Mesendoderm (in vitro differentiated cells): ENCODE results near the gene NIPA2.

Source experiments
- DNase-seq: peaks from one replicate; pipeline ENCODE4 v3.0.0; 2013
- H2AK5ac ChIP-seq: 2 replicates; pipeline ENCODE4 v1.6.1; 2013; ENCODE audit warnings: low read length, inconsistent platforms
- H2BK120ac ChIP-seq: 2 replicates; pipeline ENCODE4 v1.6.1; 2013; ENCODE audit warnings: low read depth, mild to moderate bottlenecking, low read length, moderate library complexity, mixed read lengths
- H2BK15ac ChIP-seq: replicated peaks from 2 replicates; pipeline ENCODE4 v1.6.1; 2013; ENCODE audit warnings: low read depth, mild to moderate bottlenecking, moderate library complexity
- H2BK5ac ChIP-seq: 2 replicates; pipeline ENCODE4 v1.6.1; 2013; ENCODE audit warnings: low read length, inconsistent platforms
- H3K18ac ChIP-seq: 2 replicates; pipeline ENCODE4 v1.6.1; 2013; ENCODE audit warnings: mild to moderate bottlenecking, low read length, mixed read lengths
- H3K23ac ChIP-seq: one replicate; pipeline ENCODE4 v1.6.1; 2013; ENCODE audit warnings: low read length
- H3K27ac ChIP-seq: 2 replicates; pipeline ENCODE4 v1.5.1; 2013; ENCODE audit warnings: low read depth, mild to moderate bottlenecking, inconsistent platforms, low read length, moderate library complexity
- H3K27me3 ChIP-seq: 2 replicates; pipeline ENCODE4 v1.6.1; 2013; ENCODE audit warnings: low read length, control low read depth, mild to moderate bottlenecking, inconsistent platforms; ENCODE audit not compliant: insufficient read depth, poor library complexity
- H3K36me3 ChIP-seq: 2 replicates; pipeline ENCODE4 v1.6.1; 2013; ENCODE audit warnings: low read length, inconsistent platforms; ENCODE audit not compliant: control insufficient read depth, insufficient read depth
- H3K4ac ChIP-seq: one replicate; pipeline ENCODE4 v1.6.1; 2013; ENCODE audit warnings: low read depth, mild to moderate bottlenecking, low read length, moderate library complexity
- H3K4me1 ChIP-seq: 2 replicates; pipeline ENCODE4 v1.6.1; 2013; ENCODE audit warnings: low read depth, low read length, inconsistent platforms; ENCODE audit not compliant: control insufficient read depth
- H3K4me2 ChIP-seq: 2 replicates; pipeline ENCODE4 v1.6.1; 2013; ENCODE audit warnings: low read length
- H3K4me3 ChIP-seq: 2 replicates; pipeline ENCODE4 v1.5.1; 2013; ENCODE audit warnings: mild to moderate bottlenecking, low read length
- H3K56ac ChIP-seq: one replicate; pipeline ENCODE4 v1.6.1; 2013; ENCODE audit warnings: low read length
- H3K79me1 ChIP-seq: 2 replicates; pipeline ENCODE4 v1.6.1; 2013; ENCODE audit warnings: low read length, inconsistent platforms
- H3K79me2 ChIP-seq: 2 replicates; pipeline ENCODE4 v1.6.1; 2013; ENCODE audit warnings: mild to moderate bottlenecking, low read length; ENCODE audit not compliant: control insufficient read depth, insufficient read depth
- H3K9ac ChIP-seq: 2 replicates; pipeline ENCODE4 v1.6.1; 2013; ENCODE audit warnings: low read length, inconsistent platforms
- H4K5ac ChIP-seq: one replicate; pipeline ENCODE4 v1.6.1; 2013; ENCODE audit warnings: low read length
- H4K8ac ChIP-seq: one replicate; pipeline ENCODE4 v1.6.1; 2013; ENCODE audit warnings: low read depth, mild to moderate bottlenecking, control low read depth, low read length, moderate library complexity
- WGBS: extraction: QIAGEN DNeasy Blood & Tissue Kit; methylation state at CpG from one replicate; pipeline ENCODE4 v1.1.7; 2013; ENCODE audit warnings: low lambda C conversion rate, missing lambda C conversion rate; ENCODE audit not compliant: insufficient coverage; ENCODE audit errors: extremely low coverage; 5-methylcytosine and 5-hydroxymethylcytosine counted together

Gene NIPA2

DNA sequence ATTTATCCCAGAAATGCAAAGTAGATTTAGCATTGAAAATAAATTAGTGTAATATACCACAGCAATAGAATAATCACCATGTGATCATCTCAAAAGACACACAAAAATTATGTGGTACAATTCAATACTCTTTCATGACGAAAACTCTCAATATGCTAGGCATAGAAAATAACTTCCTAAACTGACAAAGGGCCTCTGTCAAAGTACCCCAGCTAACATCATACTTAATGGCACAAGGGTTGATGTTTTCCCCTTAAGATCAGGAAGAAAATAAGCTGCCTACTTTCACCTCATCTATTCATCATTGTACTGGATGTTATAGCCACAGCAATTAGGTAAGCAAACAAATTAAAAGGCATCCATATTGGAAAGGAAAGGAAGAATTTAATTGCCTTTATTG, 22.7 kb upstream of the NIPA2 start:
- Histone ChIP-seq H3K36me3 (peaks cover 2% of the 10 kb centered on the region), H4K8ac (no peak overlapping the region), H3K56ac (no peak overlapping the region), H4K5ac (no peak overlapping the region), H3K27ac (no peak overlapping the region), H2BK120ac (no peak overlapping the region), H3K79me2 (no peaks in the 10 kb centered on the region), H2AK5ac (no peak overlapping the region), H2BK15ac (no peak overlapping the region), H3K4me1 (no peaks in the 10 kb centered on the region), H3K4me3 (no peak overlapping the region), H3K27me3 (no peaks in the 10 kb centered on the region), H3K18ac (no peak overlapping the region), H3K4me2 (no peak overlapping the region), H3K79me1 (peaks cover 2% of the 10 kb centered on the region), H3K9ac (no peak overlapping the region), H3K4ac (no peak overlapping the region), H3K23ac (no peak overlapping the region), H2BK5ac (no peak overlapping the region)
- no CpG with 5 or more reads among the region's 1 CpG for WGBS
- DNase-seq, result no peak

GRCh38 chr15:22819651-22820050, 18.8 kb upstream of the NIPA2 start:
- Histone ChIP-seq H2BK15ac (no peak overlapping the region), H3K18ac (no peak overlapping the region), H3K56ac (no peak overlapping the region), H4K8ac (no peak overlapping the region), H3K4me1 (no peaks in the 10 kb centered on the region), H3K4me2 (no peak overlapping the region), H2AK5ac (no peak overlapping the region), H3K27ac (no peak overlapping the region), H3K4ac (no peak overlapping the region), H3K9ac (no peak overlapping the region), H3K79me2 (no peaks in the 10 kb centered on the region), H3K27me3 (no peaks in the 10 kb centered on the region), H3K36me3 (peaks cover 9% of the 10 kb centered on the region), H3K23ac (no peak overlapping the region), H3K79me1 (no peaks in the 10 kb centered on the region), H2BK5ac (no peak overlapping the region), H3K4me3 (no peak overlapping the region), H2BK120ac (no peak overlapping the region), H4K5ac (no peak overlapping the region)
- no peak for DNase-seq
- no CpG with 5 or more reads among the region's 2 CpGs for WGBS

DNA sequence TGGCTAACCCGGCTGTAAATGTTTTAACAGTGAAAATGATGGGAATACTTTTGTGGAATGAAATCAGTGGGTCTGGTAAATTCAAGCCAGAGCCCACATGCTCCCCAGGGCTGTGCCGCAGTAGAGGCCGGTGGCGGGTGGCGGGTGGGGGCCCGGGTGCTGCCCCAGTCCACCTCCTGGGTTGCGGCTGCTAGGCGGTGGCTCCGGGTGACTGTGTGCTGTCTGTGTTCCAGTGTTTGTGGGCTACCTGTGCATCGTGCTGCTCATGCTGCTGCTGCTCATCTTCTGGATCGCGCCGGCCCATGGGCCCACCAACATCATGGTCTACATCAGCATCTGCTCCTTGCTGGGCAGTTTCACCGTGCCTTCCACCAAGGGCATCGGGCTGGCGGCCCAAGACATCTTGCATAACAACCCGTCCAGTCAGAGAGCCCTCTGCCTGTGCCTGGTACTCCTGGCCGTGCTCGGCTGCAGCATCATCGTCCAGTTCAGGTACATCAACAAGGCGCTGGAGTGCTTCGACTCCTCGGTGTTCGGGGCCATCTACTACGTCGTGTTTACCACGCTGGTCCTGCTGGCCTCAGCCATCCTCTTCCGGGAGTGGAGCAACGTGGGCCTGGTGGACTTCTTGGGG, 14.9 kb upstream of the NIPA2 start:
- no peaks in the 10 kb centered on the region for H3K79me2 ChIP-seq
- H3K36me3 ChIP-seq, result peaks cover 9% of the 10 kb centered on the region
- no peak overlapping the region for H4K8ac ChIP-seq

DNA sequence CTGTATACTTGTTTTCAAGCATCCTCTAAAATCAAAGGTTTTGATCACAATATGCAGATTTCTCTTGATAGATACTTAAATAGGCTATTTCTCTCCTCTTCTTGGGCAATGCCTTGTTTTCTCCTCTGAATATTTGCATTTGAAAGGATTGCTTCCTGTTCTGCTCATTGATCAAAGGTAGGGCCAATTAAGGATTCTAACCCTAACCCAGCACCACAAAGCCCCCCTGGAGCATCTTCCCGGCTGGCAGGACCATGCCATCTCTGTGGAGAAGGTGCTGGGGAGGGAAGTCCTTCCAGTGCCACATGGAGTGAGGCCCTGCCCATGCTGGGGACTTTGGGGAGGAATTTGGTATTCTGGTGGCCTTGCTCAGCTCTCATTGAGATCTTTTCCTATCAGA, 11.3 kb upstream of the NIPA2 start:
- H2BK15ac ChIP-seq, result no peak overlapping the region
- H3K9ac ChIP-seq, result no peak overlapping the region
- no peak overlapping the region for H3K56ac ChIP-seq
- DNase-seq, result no peak
- H2AK5ac ChIP-seq, result no peak overlapping the region
- H3K27ac ChIP-seq, result no peak overlapping the region
- H3K18ac ChIP-seq, result no peak overlapping the region
- H3K4me2 ChIP-seq, result no peak overlapping the region
- no peaks in the 10 kb centered on the region for H3K4me1 ChIP-seq
- no peak overlapping the region for H4K5ac ChIP-seq
- H3K4me3 ChIP-seq, result no peak overlapping the region
- H3K36me3 ChIP-seq, result peaks cover 8% of the 10 kb centered on the region
- H3K23ac ChIP-seq, result no peak overlapping the region
- no peaks in the 10 kb centered on the region for H3K79me2 ChIP-seq
- WGBS, result no CpG with 5 or more reads among the region's 1 CpG
- no peaks in the 10 kb centered on the region for H3K27me3 ChIP-seq
- H3K79me1 ChIP-seq, result peaks cover 4% of the 10 kb centered on the region
- H4K8ac ChIP-seq, result no peak overlapping the region
- no peak overlapping the region for H3K4ac ChIP-seq
- no peak overlapping the region for H2BK120ac ChIP-seq
- no peak overlapping the region for H2BK5ac ChIP-seq

More for the DNA sequence above, 14.9 kb upstream of the NIPA2 start:
- no peak overlapping the region for H3K4ac ChIP-seq
- no peak overlapping the region for H3K56ac ChIP-seq
- DNase-seq, result no peak
- H3K27me3 ChIP-seq, result no peaks in the 10 kb centered on the region
- H2AK5ac ChIP-seq, result no peak overlapping the region
- no peak overlapping the region for H3K4me2 ChIP-seq
- no peak overlapping the region for H4K5ac ChIP-seq
- no peak overlapping the region for H2BK15ac ChIP-seq
- H2BK120ac ChIP-seq, result no peak overlapping the region
- no peaks in the 10 kb centered on the region for H3K4me1 ChIP-seq
- no peak overlapping the region for H3K27ac ChIP-seq
- WGBS, result no CpG with 5 or more reads among the region's 29 CpGs
- peaks cover 4% of the 10 kb centered on the region for H3K79me1 ChIP-seq
- H3K4me3 ChIP-seq, result no peak overlapping the region
- H3K18ac ChIP-seq, result no peak overlapping the region
- no peak overlapping the region for H3K23ac ChIP-seq
- H3K9ac ChIP-seq, result no peak overlapping the region
- no peak overlapping the region for H2BK5ac ChIP-seq

DNA sequence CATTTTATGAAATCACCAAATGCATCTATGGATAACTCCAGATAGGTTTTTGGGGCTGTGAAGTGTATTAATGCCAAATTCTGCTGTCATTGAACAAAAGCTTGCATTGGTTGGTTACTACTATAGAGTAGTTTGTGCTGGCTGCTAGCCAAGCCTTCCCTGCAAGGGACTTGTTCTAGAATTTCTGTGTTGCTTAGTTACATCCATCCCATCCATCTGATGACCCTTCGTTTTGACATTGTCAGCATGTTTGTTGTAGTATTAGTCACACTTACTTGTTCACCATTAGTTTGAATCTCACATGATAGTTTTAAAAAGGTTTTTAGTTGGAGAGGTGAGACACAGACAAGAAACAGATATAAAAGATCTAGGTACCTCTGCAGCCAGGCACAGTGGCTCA, 7.0 kb upstream of the NIPA2 start:
- no peak overlapping the region for H4K8ac ChIP-seq
- H2BK5ac ChIP-seq, result no peak overlapping the region
- H3K4me3 ChIP-seq, result no peak overlapping the region
- no peak for DNase-seq
- H2BK120ac ChIP-seq, result no peak overlapping the region
- H3K79me2 ChIP-seq, result no peaks in the 10 kb centered on the region
- no peak overlapping the region for H4K5ac ChIP-seq
- no peak overlapping the region for H2AK5ac ChIP-seq
- no peak overlapping the region for H3K27ac ChIP-seq
- no peak overlapping the region for H2BK15ac ChIP-seq
- H3K4ac ChIP-seq, result no peak overlapping the region
- WGBS, result no CpG with 5 or more reads among the region's 1 CpG
- H3K27me3 ChIP-seq, result no peaks in the 10 kb centered on the region
- peaks cover 2% of the 10 kb centered on the region for H3K36me3 ChIP-seq
- H3K9ac ChIP-seq, result no peak overlapping the region
- H3K4me1 ChIP-seq, result no peaks in the 10 kb centered on the region
- no peak overlapping the region for H3K23ac ChIP-seq
- H3K18ac ChIP-seq, result no peak overlapping the region
- H3K56ac ChIP-seq, result no peak overlapping the region
- no peak overlapping the region for H3K4me2 ChIP-seq
- peaks cover 4% of the 10 kb centered on the region for H3K79me1 ChIP-seq
